Stomach (tissue), 9 donors: Measurements from ENCODE around the gene PACS2. TPM values are rescaled to one million over a fixed set of nuclear protein-coding genes. Genes with fewer than 3 reads are reported as not detected.

Experiments used
- DNase-seq, 2 donors: peaks; one replicate each; pipeline versions ENCODE4 v3.0.0 to v3.0.0-alpha.2; 2013 to 2019
- H3K27ac ChIP-seq, 5 donors: fragments of 200-600 bp in 4 of 5; sonication (generic) in 4 of 5; one replicate each; pipeline ENCODE4 v1.5.1; 2013 to 2019; ENCODE audit warnings: mild to moderate bottlenecking in 1 of 5, moderate library complexity in 1 of 5
- H3K27me3 ChIP-seq, 3 donors: fragments of 200-600 bp; sonication (generic); one replicate each; pipeline ENCODE4 v1.5.1; 2017 to 2019; ENCODE audit warnings: mixed run types in 1 of 3
- H3K36me3 ChIP-seq, 4 donors: fragments of 200-600 bp; sonication (generic); 1 replicate in 3 of 4; 2 replicates in 1 of 4; pipeline ENCODE4 v1.5.1; 2016 to 2019
- H3K4me1 ChIP-seq, 4 donors: fragments of 200-600 bp; sonication (generic); one replicate each; pipeline ENCODE4 v1.5.1; 2016 to 2019
- H3K4me3 ChIP-seq, 4 donors: fragments of 200-600 bp; sonication (generic) in 3 of 4; one replicate each; pipeline ENCODE4 v1.5.1; 2016 to 2019; ENCODE audit warnings: mild to moderate bottlenecking in 1 of 4
- H3K9me3 ChIP-seq, 4 donors: fragments of 200-600 bp; sonication (generic); one replicate each; pipeline ENCODE4 v1.5.1; 2016 to 2019
- CTCF ChIP-seq, 7 experiments: fragments of 450-650 bp in 4 of 7; fragments of 200-600 bp in 3 of 7; sonication (generic) in 3 of 7; IDR thresholded peaks; one replicate each; pipeline ENCODE4 v1.5.1; 2016 to 2019; ENCODE audit warnings: antibody characterized with exemption in 7 of 7, control low read depth in 2 of 7, mild to moderate bottlenecking in 1 of 7
- EP300 ChIP-seq: sonication (generic); formaldehyde crosslinking; IDR thresholded peaks from one replicate; pipeline ENCODE4 v1.6.1; 2017; ENCODE audit warnings: antibody characterized with exemption
- POLR2A ChIP-seq, 4 donors: fragments of 450-650 bp; IDR thresholded peaks; one replicate each; pipeline ENCODE4 v1.6.1; 2016; ENCODE audit warnings: antibody characterized with exemption in 4 of 4, control low read depth in 2 of 4, mild to moderate bottlenecking in 1 of 4, moderate library complexity in 1 of 4
- POLR2AphosphoS5 ChIP-seq, 3 donors: sonication (generic); formaldehyde crosslinking; IDR thresholded peaks; one replicate each; pipeline ENCODE4 v1.6.1; 2016; ENCODE audit warnings: antibody characterized with exemption in 3 of 3
- WGBS, 5 donors: extraction: QIAGEN DNeasy Blood & Tissue Kit in 3 of 5; methylation state at CpG; one replicate each; pipeline versions ENCODE4 v1.1.5 to v1.1.7; 2013 to 2018; 5-methylcytosine and 5-hydroxymethylcytosine counted together
- intact Hi-C: fragments of 100-400 bp; cut with DNase I; formaldehyde crosslinking; loops from one replicate; pipeline ENCODE4 v1.15.1; 2023; ENCODE audit warnings: low total_unique reads
- polyA plus RNA-seq, 3 donors: library from polyadenylated mRNA; stranded (reverse); fragments of 200-250 nt; gene quantifications; one replicate each; pipeline ENCODE4 v1.2.3, GENCODE V29; 2013
- total RNA-seq, 5 donors: library from RNA; depleted of rRNA; stranded (reverse); fragments of >200 nt; gene quantifications; one replicate each; pipeline versions ENCODE4 v1.1.0 to v1.2.3, GENCODE V29; 2014 to 2016
- donor health status: healthy with polysubstance abuse.
- donor health status: Bipolar disorder and iron deficiency.
- donor health status: healthy.

Gene PACS2
- total and polyA plus RNA-seq, 8 donors, result 23.4 to 209 (median 48.8) TPM

DNA sequence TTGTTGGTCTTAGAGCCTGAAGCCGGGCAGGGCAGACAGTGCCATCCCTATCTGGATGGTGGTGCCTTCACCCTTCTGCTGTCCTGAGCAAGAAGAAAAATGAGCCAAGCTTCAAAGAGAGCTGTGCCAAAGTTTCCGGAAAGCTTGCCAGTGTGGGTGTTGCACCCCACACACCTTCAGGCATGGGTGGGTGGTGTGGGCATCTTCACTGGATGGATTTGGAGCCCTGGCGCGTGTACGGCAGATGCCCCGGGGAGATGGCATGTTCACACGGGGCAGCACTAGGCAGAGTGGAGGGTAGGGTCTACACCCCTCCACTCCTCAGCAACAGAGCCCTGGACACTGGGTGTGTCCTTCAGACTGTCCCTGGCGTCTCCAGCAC is 33.0 kb downstream of the PACS2 start:
- intact Hi-C loops, result no loop called here
- DNase-seq, result no peak
- H3K9me3 ChIP-seq, result no peaks in the 10 kb centered on the region
- TF ChIP-seq CTCF (IDR thresholded peaks at IDR 0.05) (no peak), POLR2AphosphoS5 (IDR thresholded peaks at IDR 0.05) (no peak), EP300 (no peak), POLR2A (IDR thresholded peaks at IDR 0.05) (no peak)
- no peak overlapping the region for H3K27ac ChIP-seq
- peaks cover 0 to 34% (median 21%) of the 10 kb centered on the region in 4 donors for H3K4me1 ChIP-seq
- no peak overlapping the region for H3K4me3 ChIP-seq
- no peaks in the 10 kb centered on the region for H3K27me3 ChIP-seq
- WGBS, 5 donors, result 80 to 91% (median 89%) methylated on average over 8 of the region's 8 CpGs
- H3K36me3 ChIP-seq, result peaks cover 0 to 26% (median 20%) of the 10 kb centered on the region in 4 donors

- Histone ChIP-seq H3K27ac (no peak overlapping the region), H3K27me3 (no peaks in the 10 kb centered on the region), H3K9me3 (no peaks in the 10 kb centered on the region), H3K4me1 (peaks cover 0 to 26% (median 15%) of the 10 kb centered on the region in 4 donors), H3K36me3 (peaks cover 0 to 26% (median 20%) of the 10 kb centered on the region in 4 donors), H3K4me3 (no peak overlapping the region)
- 84 to 92% (median 85%) methylated on average over 5 to 26 of the region's 26 CpGs for WGBS, 5 donors
- intact Hi-C loops, result no loop called here
- no peak for DNase-seq
- TF ChIP-seq POLR2A (IDR thresholded peaks at IDR 0.05), result no peak
- TF ChIP-seq POLR2AphosphoS5 (IDR thresholded peaks at IDR 0.05), result no peak
- TF ChIP-seq EP300, result no peak
Measured at GRCh38 chr14:105348169-105348944, 33.8 kb downstream of the PACS2 start.

DNA sequence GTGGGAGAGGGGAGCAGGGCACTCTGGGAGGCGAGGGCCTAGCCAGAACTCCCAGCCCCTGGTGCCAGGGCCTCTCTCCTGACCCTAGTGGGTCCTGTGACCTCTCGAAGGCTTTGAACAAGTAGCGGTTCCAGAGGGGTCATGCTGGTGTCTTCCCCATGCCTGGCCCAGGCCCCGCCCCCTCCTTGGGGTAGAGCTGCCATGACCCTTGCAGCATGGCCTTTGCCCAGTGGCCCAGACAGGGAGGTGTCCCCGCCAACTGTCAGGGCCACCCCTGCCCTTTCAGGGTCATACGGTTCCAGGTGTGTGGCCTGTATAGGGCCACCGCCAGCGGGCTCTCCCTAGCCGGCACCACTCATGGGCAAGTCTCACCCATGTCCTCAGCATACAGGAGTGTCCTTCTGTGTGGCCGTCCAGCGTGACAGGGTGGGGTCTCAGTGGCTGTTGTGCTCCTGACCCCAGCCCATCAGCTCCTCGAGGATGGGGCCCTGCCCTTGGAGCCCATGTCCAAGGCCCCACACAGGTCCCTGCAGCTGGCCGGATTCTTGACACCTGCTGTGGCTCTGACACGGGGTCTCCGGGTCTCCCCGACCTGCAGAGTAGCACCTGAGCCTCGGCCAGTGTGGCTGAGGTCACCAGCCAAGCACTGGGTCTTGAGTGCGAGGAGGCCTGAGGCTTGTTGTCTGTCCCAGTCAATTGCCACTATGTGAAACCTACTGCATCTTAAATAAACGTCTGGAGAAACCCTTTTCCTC is 34.6 kb downstream of the PACS2 start:
- no peak overlapping the region for H3K4me3 ChIP-seq
- DNase-seq, result no peak
- no peak for TF ChIP-seq POLR2A (IDR thresholded peaks at IDR 0.05)
- TF ChIP-seq CTCF (IDR thresholded peaks at IDR 0.05), result no peak
- TF ChIP-seq POLR2AphosphoS5 (IDR thresholded peaks at IDR 0.05), result no peak
- no peak for TF ChIP-seq EP300
- no peaks in the 10 kb centered on the region for H3K9me3 ChIP-seq
- H3K27me3 ChIP-seq, result no peaks in the 10 kb centered on the region
- H3K4me1 ChIP-seq, result peaks cover 0 to 23% (median 12%) of the 10 kb centered on the region in 4 donors
- H3K36me3 ChIP-seq, result peaks cover 3 to 32% (median 26%) of the 10 kb centered on the region in 4 donors
- 84 to 94% (median 88%) methylated on average over 11 to 19 of the region's 19 CpGs for WGBS, 5 donors
- intact Hi-C loops, result no loop called here
- H3K27ac ChIP-seq, result no peak overlapping the region

DNA sequence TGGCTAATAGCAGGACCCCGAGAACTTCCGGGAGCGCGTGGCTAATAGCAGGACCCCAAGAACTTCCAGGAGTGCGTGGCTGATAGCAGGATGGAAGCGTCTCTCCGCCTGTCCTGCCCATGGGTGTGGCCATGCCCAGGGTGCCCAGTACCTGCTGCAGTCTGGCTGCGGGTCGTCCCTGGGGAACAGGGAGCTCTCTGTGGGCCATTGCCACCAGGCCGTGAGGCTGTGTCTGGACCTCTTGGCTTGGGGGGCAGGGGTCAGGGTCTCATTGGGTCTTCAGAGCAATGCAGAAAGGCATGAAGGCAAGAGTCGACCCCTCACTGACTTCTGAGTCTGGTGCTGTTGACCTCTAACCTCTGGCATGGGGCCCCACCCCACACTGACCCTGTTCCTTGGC is 35.4 kb downstream of the PACS2 start:
- intact Hi-C loops, result loop anchor here (5.0 kb wide), 1 partner anchor 148 kb away; no protein-coding TSS in a partner anchor
- no peaks in the 10 kb centered on the region for H3K9me3 ChIP-seq
- peaks cover 0 to 23% (median 12%) of the 10 kb centered on the region in 4 donors for H3K4me1 ChIP-seq
- TF ChIP-seq CTCF (IDR thresholded peaks at IDR 0.05), result no peak
- no peak for TF ChIP-seq POLR2AphosphoS5 (IDR thresholded peaks at IDR 0.05)
- no peak for TF ChIP-seq EP300
- TF ChIP-seq POLR2A (IDR thresholded peaks at IDR 0.05), result no peak
- H3K36me3 ChIP-seq, result peaks cover 3 to 41% (median 35%) of the 10 kb centered on the region in 4 donors
- H3K27ac ChIP-seq, result no peak overlapping the region
- WGBS, 5 donors, result 85 to 94% (median 88%) methylated on average over 8 to 11 of the region's 11 CpGs
- no peak for DNase-seq
- no peaks in the 10 kb centered on the region for H3K27me3 ChIP-seq
- no peak overlapping the region for H3K4me3 ChIP-seq
